ENCODE measurements around the gene MFN1.

The MFN1 gene

GRCh38 chr3:179432451-179432850 is 84.9 kb downstream of the MFN1 start:
- DNase-seq, result no peak

- peak in 1 of 2 donors; percentile 2 for DNase-seq
Observed at GRCh38 chr3:179436517-179436916, 89.0 kb downstream of the MFN1 start.

- no peak for DNase-seq
Observed at GRCh38 chr3:179438841-179439240, 91.3 kb downstream of the MFN1 start.

Measured in bone marrow (tissue), 2 donors.